HG03460 (cell line): ENCODE results near the gene CYP2S1.
"Not testable (repeated sequence)": the region's sequence is repeated elsewhere in the genome, so short reads cannot be mapped to it uniquely, and the experiment has no call there.

Experiments
- ATAC-seq: cut with Tn5 transposase; IDR thresholded peaks from one replicate; pipeline ENCODE4 v1.9.1; 2021; ENCODE audit not compliant: unreplicated experiment

CYP2S1 gene

GRCh38 chr19:41192574-41193429 is at the start of gene CYP2S1:
TSS of gene CYP2S1 (plus strand) at chr19:41193219. CDS start at chr19:41193265, 46 bp downstream.
- no peak for ATAC-seq

- ATAC-seq = no peak
These were observed 48.6 kb upstream of the CYP2S1 start for GRCh38 chr19:41144403-41144802.

GRCh38 chr19:41149831-41150230 is 43.2 kb upstream of the CYP2S1 start:
- no peak for ATAC-seq

GRCh38 chr19:41150986-41151385 is 42.0 kb upstream of the CYP2S1 start:
- ATAC-seq = not testable (repeated sequence)

- no peak for ATAC-seq
These were observed 39.0 kb upstream of the CYP2S1 start for GRCh38 chr19:41154060-41154459.

GRCh38 chr19:41156207-41156606 is 36.8 kb upstream of the CYP2S1 start:
- no peak for ATAC-seq

- ATAC-seq = no peak
These were observed 33.1 kb upstream of the CYP2S1 start for GRCh38 chr19:41159881-41160280.

GRCh38 chr19:41161903-41162302 is 31.1 kb upstream of the CYP2S1 start:
- ATAC-seq = no peak

- ATAC-seq = no peak
These were observed 25.8 kb upstream of the CYP2S1 start for GRCh38 chr19:41166944-41167804.

- ATAC-seq = no peak
These were observed 20.5 kb upstream of the CYP2S1 start for GRCh38 chr19:41172297-41173164.

GRCh38 chr19:41174297-41174928 is 18.6 kb upstream of the CYP2S1 start:
- ATAC-seq = no peak

GRCh38 chr19:41175801-41176777 is 16.9 kb upstream of the CYP2S1 start:
- no peak for ATAC-seq

GRCh38 chr19:41180173-41180572 is 12.8 kb upstream of the CYP2S1 start:
- not testable (repeated sequence) for ATAC-seq

GRCh38 chr19:41186971-41187883 is 5.8 kb upstream of the CYP2S1 start:
- ATAC-seq = no peak

GRCh38 chr19:41187884-41188279 is 5.1 kb upstream of the CYP2S1 start:
- ATAC-seq = no peak

GRCh38 chr19:41189425-41190065 is 3.5 kb upstream of the CYP2S1 start:
- no peak for ATAC-seq

GRCh38 chr19:41193430-41194156 is 574 bp downstream of the CYP2S1 start:
- ATAC-seq = no peak
